ENCODE results near the gene APCDD1.

Gene APCDD1

GRCh38 chr18:10482985-10483949, 28.8 kb downstream of the APCDD1 start:
- Histone ChIP-seq H3K9me3 (no peaks in the 10 kb centered on the region), H3K36me3 (no peaks in the 10 kb centered on the region), H3K4me3 (ENCODE audit: low read depth in 1 of 2, low read length in 1 of 2) (no peak overlapping the region), H3K27ac (no peak overlapping the region), H3K27me3 (peaks cover 2% of the 10 kb centered on the region), H3K4me1 (ENCODE audit: control insufficient read depth in 1 of 2, insufficient read depth in 1 of 2, low read depth in 1 of 2, low read length in 1 of 2) (no peaks in the 10 kb centered on the region)
- no peak for TF ChIP-seq CTCF (IDR thresholded peaks at IDR 0.05)

GRCh38 chr18:10485475-10485874, 31.0 kb downstream of the APCDD1 start:
- no peak for TF ChIP-seq CTCF (IDR thresholded peaks at IDR 0.05)
- Histone ChIP-seq H3K27ac (no peak overlapping the region), H3K4me1 (ENCODE audit: control insufficient read depth in 1 of 2, insufficient read depth in 1 of 2, low read depth in 1 of 2, low read length in 1 of 2) (no peaks in the 10 kb centered on the region), H3K36me3 (no peaks in the 10 kb centered on the region), H3K27me3 (peaks cover 5% of the 10 kb centered on the region), H3K9me3 (no peaks in the 10 kb centered on the region), H3K4me3 (ENCODE audit: low read depth in 1 of 2, low read length in 1 of 2) (no peak overlapping the region)

GRCh38 chr18:10486362-10486761, 31.9 kb downstream of the APCDD1 start:
- no peaks in the 10 kb centered on the region for H3K9me3 ChIP-seq
- peaks cover 5% of the 10 kb centered on the region for H3K27me3 ChIP-seq
- no peaks in the 10 kb centered on the region for H3K36me3 ChIP-seq
- no peak overlapping the region for H3K27ac ChIP-seq
- H3K4me1 ChIP-seq (ENCODE audit: control insufficient read depth in 1 of 2, insufficient read depth in 1 of 2, low read depth in 1 of 2, low read length in 1 of 2) = no peaks in the 10 kb centered on the region
- no peak overlapping the region for H3K4me3 ChIP-seq (ENCODE audit: low read depth in 1 of 2, low read length in 1 of 2)
- TF ChIP-seq CTCF (IDR thresholded peaks at IDR 0.05) = no peak

GRCh38 chr18:10487154-10487553, 32.7 kb downstream of the APCDD1 start:
- TF ChIP-seq CTCF (IDR thresholded peaks at IDR 0.05) = no peak
- Histone ChIP-seq H3K4me1 (ENCODE audit: control insufficient read depth in 1 of 2, insufficient read depth in 1 of 2, low read depth in 1 of 2, low read length in 1 of 2) (no peaks in the 10 kb centered on the region), H3K4me3 (ENCODE audit: low read depth in 1 of 2, low read length in 1 of 2) (no peak overlapping the region), H3K9me3 (no peaks in the 10 kb centered on the region), H3K27ac (no peak overlapping the region), H3K27me3 (peaks cover 5% of the 10 kb centered on the region), H3K36me3 (no peaks in the 10 kb centered on the region)

GRCh38 chr18:10488017-10488416, 33.6 kb downstream of the APCDD1 start:
- Histone ChIP-seq H3K27me3 (peaks cover 5% of the 10 kb centered on the region), H3K4me3 (ENCODE audit: low read depth in 1 of 2, low read length in 1 of 2) (no peak overlapping the region), H3K36me3 (no peaks in the 10 kb centered on the region), H3K27ac (no peak overlapping the region), H3K4me1 (ENCODE audit: control insufficient read depth in 1 of 2, insufficient read depth in 1 of 2, low read depth in 1 of 2, low read length in 1 of 2) (no peaks in the 10 kb centered on the region), H3K9me3 (no peaks in the 10 kb centered on the region)
- TF ChIP-seq CTCF (IDR thresholded peaks at IDR 0.05) = no peak

Measured in neutrophil (primary cell).